ENCODE measurements around the gene CLASP1. TPM values are rescaled to one million over a fixed set of nuclear protein-coding genes. Genes with fewer than 3 reads are reported as not detected.
A peak's percentile ranks its signal among the peaks of the same experiment; 100 is the strongest.
"Not testable (repeated sequence)": the region's sequence is repeated elsewhere in the genome, so short reads cannot be mapped to it uniquely, and the experiment has no call there.

Gene CLASP1
- total RNA-seq, 2 donors from 2014 or later: 95.1 to 121 TPM

- H3K27me3 Mint-ChIP-seq (ENCODE audit: low read depth): no peaks in the 10 kb centered on the region
- H3K4me3 Mint-ChIP-seq: no peak overlapping the region
- no peak overlapping the region for H3K27ac Mint-ChIP-seq
- no peaks in the 10 kb centered on the region for H3K9me3 Mint-ChIP-seq
- H3K36me3 Mint-ChIP-seq (ENCODE audit: insufficient read depth in 2 of 2): peaks cover 8 to 32% of the 10 kb centered on the region in 2 donors
- H3K4me1 Mint-ChIP-seq (ENCODE audit: low read depth): peaks cover 5% of the 10 kb centered on the region
- DNase-seq (no peak), ATAC-seq (replicated peaks in 1 of 2) (no peak)
Observed at GRCh38 chr2:121382744-121383143, 266.5 kb downstream of the CLASP1 start.

- H3K27me3 Mint-ChIP-seq (ENCODE audit: low read depth): no peaks in the 10 kb centered on the region
- peak overlapping the region; percentile 88 for H3K27ac Mint-ChIP-seq
- H3K36me3 Mint-ChIP-seq (ENCODE audit: insufficient read depth in 2 of 2): peaks cover 11 to 54% of the 10 kb centered on the region in 2 donors
Observed at GRCh38 chr2:121377646-121378045, 271.6 kb downstream of the CLASP1 start.

GRCh38 chr2:121376535-121377250 lies 272.6 kb downstream of the CLASP1 start:
- H3K4me1 Mint-ChIP-seq (ENCODE audit: low read depth): peaks cover 3% of the 10 kb centered on the region
- H3K27me3 Mint-ChIP-seq (ENCODE audit: low read depth): no peaks in the 10 kb centered on the region
- no peak overlapping the region for H3K4me3 Mint-ChIP-seq
- H3K9me3 Mint-ChIP-seq: no peaks in the 10 kb centered on the region
- no peak for ATAC-seq (replicated peaks in 1 of 2)
- no peak overlapping the region for H3K27ac Mint-ChIP-seq
- peaks cover 12 to 53% of the 10 kb centered on the region in 2 donors for H3K36me3 Mint-ChIP-seq (ENCODE audit: insufficient read depth in 2 of 2)
- no peak for DNase-seq

More at GRCh38 chr2:121377646-121378045, 271.6 kb downstream of the CLASP1 start:
- no peak overlapping the region for H3K4me3 Mint-ChIP-seq
- no peaks in the 10 kb centered on the region for H3K4me1 Mint-ChIP-seq (ENCODE audit: low read depth)
- ATAC-seq (replicated peaks in 1 of 2) (no peak), DNase-seq (no peak)
- no peaks in the 10 kb centered on the region for H3K9me3 Mint-ChIP-seq

- Mint-ChIP-seq H3K9me3 (no peaks in the 10 kb centered on the region), H3K36me3 (ENCODE audit: insufficient read depth in 2 of 2) (peaks cover 12 to 53% of the 10 kb centered on the region in 2 donors), H3K27ac (no peak overlapping the region), H3K4me1 (ENCODE audit: low read depth) (peaks cover 9% of the 10 kb centered on the region), H3K4me3 (no peak overlapping the region), H3K27me3 (ENCODE audit: low read depth) (no peaks in the 10 kb centered on the region)
- DNase-seq (no peak), ATAC-seq (replicated peaks in 1 of 2) (no peak)
Observed at GRCh38 chr2:121375621-121376159, 273.6 kb downstream of the CLASP1 start.

- not testable (repeated sequence) for H3K27me3 Mint-ChIP-seq (ENCODE audit: low read depth); H3K4me3 Mint-ChIP-seq; H3K9me3 Mint-ChIP-seq; H3K27ac Mint-ChIP-seq; ATAC-seq (replicated peaks in 1 of 2); DNase-seq
- peaks cover 12 to 46% of the 10 kb centered on the region in 2 donors for H3K36me3 Mint-ChIP-seq (ENCODE audit: insufficient read depth in 2 of 2)
- H3K4me1 Mint-ChIP-seq (ENCODE audit: low read depth): peaks cover 14% of the 10 kb centered on the region
Observed at GRCh38 chr2:121374412-121375075, 274.7 kb downstream of the CLASP1 start.

- no peaks in the 10 kb centered on the region for H3K27me3 Mint-ChIP-seq (ENCODE audit: low read depth)
- H3K27ac Mint-ChIP-seq: peak overlapping the region; percentile 55
- H3K36me3 Mint-ChIP-seq (ENCODE audit: insufficient read depth in 2 of 2): peaks cover 15 to 42% of the 10 kb centered on the region in 2 donors
- no peak for ATAC-seq (replicated peaks in 1 of 2)
- H3K9me3 Mint-ChIP-seq: no peaks in the 10 kb centered on the region
- peaks cover 14% of the 10 kb centered on the region for H3K4me1 Mint-ChIP-seq (ENCODE audit: low read depth)
- DNase-seq: no peak
- H3K4me3 Mint-ChIP-seq: no peak overlapping the region
Observed at GRCh38 chr2:121372721-121373353, 276.4 kb downstream of the CLASP1 start.

- H3K9me3 Mint-ChIP-seq: no peaks in the 10 kb centered on the region
- peak overlapping the region; percentile 32 for H3K27ac Mint-ChIP-seq
Observed at GRCh38 chr2:121372082-121372481, 277.2 kb downstream of the CLASP1 start.

GRCh38 chr2:121368836-121369235 lies 280.4 kb downstream of the CLASP1 start:
- Mint-ChIP-seq H3K36me3 (ENCODE audit: insufficient read depth in 2 of 2) (peaks cover 16 to 17% of the 10 kb centered on the region in 2 donors), H3K4me1 (ENCODE audit: low read depth) (peaks cover 14% of the 10 kb centered on the region), H3K27me3 (ENCODE audit: low read depth) (no peaks in the 10 kb centered on the region), H3K4me3 (no peak overlapping the region), H3K9me3 (no peaks in the 10 kb centered on the region), H3K27ac (no peak overlapping the region)
- ATAC-seq (replicated peaks in 1 of 2): no peak
- no peak for DNase-seq

More at GRCh38 chr2:121372082-121372481, 277.2 kb downstream of the CLASP1 start:
- ATAC-seq (replicated peaks in 1 of 2) (no peak), DNase-seq (no peak)
- Mint-ChIP-seq H3K4me3 (no peak overlapping the region), H3K4me1 (ENCODE audit: low read depth) (peaks cover 14% of the 10 kb centered on the region), H3K36me3 (ENCODE audit: insufficient read depth in 2 of 2) (peaks cover 15 to 35% of the 10 kb centered on the region in 2 donors), H3K27me3 (ENCODE audit: low read depth) (no peaks in the 10 kb centered on the region)

- H3K27me3 Mint-ChIP-seq (ENCODE audit: low read depth): no peaks in the 10 kb centered on the region
- no peak overlapping the region for H3K4me3 Mint-ChIP-seq
- peak overlapping the region; percentile 36 for H3K27ac Mint-ChIP-seq
- peaks cover 13 to 15% of the 10 kb centered on the region in 2 donors for H3K36me3 Mint-ChIP-seq (ENCODE audit: insufficient read depth in 2 of 2)
- no peak for ATAC-seq (replicated peaks in 1 of 2)
- peaks cover 14% of the 10 kb centered on the region for H3K4me1 Mint-ChIP-seq (ENCODE audit: low read depth)
- H3K9me3 Mint-ChIP-seq: no peaks in the 10 kb centered on the region
- DNase-seq: no peak
Observed at GRCh38 chr2:121368155-121368554, 281.1 kb downstream of the CLASP1 start.

- Mint-ChIP-seq H3K36me3 (ENCODE audit: insufficient read depth in 2 of 2) (peaks cover 9 to 12% of the 10 kb centered on the region in 2 donors), H3K27me3 (ENCODE audit: low read depth) (no peaks in the 10 kb centered on the region), H3K27ac (no peak overlapping the region), H3K9me3 (no peaks in the 10 kb centered on the region), H3K4me1 (ENCODE audit: low read depth) (peaks cover 14% of the 10 kb centered on the region), H3K4me3 (no peak overlapping the region)
- DNase-seq (no peak), ATAC-seq (replicated peaks in 1 of 2) (no peak)
Observed at GRCh38 chr2:121367246-121367900, 281.9 kb downstream of the CLASP1 start.

GRCh38 chr2:121366040-121366439 lies 283.2 kb downstream of the CLASP1 start:
- no peaks in the 10 kb centered on the region for H3K27me3 Mint-ChIP-seq (ENCODE audit: low read depth)
- peak overlapping the region; percentile 66 for H3K27ac Mint-ChIP-seq
- peaks cover 9% of the 10 kb centered on the region for H3K4me1 Mint-ChIP-seq (ENCODE audit: low read depth)
- ATAC-seq (replicated peaks in 1 of 2): no peak
- no peak overlapping the region for H3K4me3 Mint-ChIP-seq
- DNase-seq: no peak
- H3K36me3 Mint-ChIP-seq (ENCODE audit: insufficient read depth in 2 of 2): peaks cover 11 to 14% of the 10 kb centered on the region in 2 donors
- no peaks in the 10 kb centered on the region for H3K9me3 Mint-ChIP-seq

- H3K4me1 Mint-ChIP-seq (ENCODE audit: low read depth): peaks cover 11% of the 10 kb centered on the region
- no peak overlapping the region for H3K4me3 Mint-ChIP-seq
- no peaks in the 10 kb centered on the region for H3K27me3 Mint-ChIP-seq (ENCODE audit: low read depth)
- H3K9me3 Mint-ChIP-seq: no peaks in the 10 kb centered on the region
- ATAC-seq (replicated peaks in 1 of 2) (no peak), DNase-seq (no peak)
- H3K36me3 Mint-ChIP-seq (ENCODE audit: insufficient read depth in 2 of 2): peaks cover 14 to 15% of the 10 kb centered on the region in 2 donors
- no peak overlapping the region for H3K27ac Mint-ChIP-seq
Observed at GRCh38 chr2:121365061-121365460, 284.2 kb downstream of the CLASP1 start.

Measured in activated T-cell treated with anti-CD3 and anti-CD28 coated beads, Interleukin-2, amount 50 U/mL, for 72 hours (primary cell).